K562 (cell line): ENCODE results near the gene USP4. TPM values are rescaled to one million over a fixed set of nuclear protein-coding genes. Genes with fewer than 3 reads are reported as not detected.

Source experiments
- CBFA2T2 ChIP-seq: fragments of 450-650 bp; conservative IDR thresholded peaks from 2 replicates; pipeline ENCODE4 v1.6.1; 2017; ENCODE audit warnings: mild to moderate bottlenecking
- CC2D1A ChIP-seq: fragments of 450-650 bp; IDR thresholded peaks from 2 replicates; pipeline ENCODE4 v1.6.1; 2017; ENCODE audit warnings: mild to moderate bottlenecking
- CCAR2 ChIP-seq: fragments of 200-400 bp; formaldehyde crosslinking; IDR thresholded peaks from 2 replicates; pipeline ENCODE4 v1.6.1; 2017; ENCODE audit warnings: mild to moderate bottlenecking, low read depth, low read length
- EWSR1 ChIP-seq: fragments of 450-650 bp; IDR thresholded peaks from 2 replicates; pipeline ENCODE4 v1.6.1; 2018; ENCODE audit warnings: borderline replicate concordance, mild to moderate bottlenecking, low read depth, moderate library complexity; ENCODE audit not compliant: partially characterized antibody
- HSF4 ChIP-seq: fragments of 250-450 bp; sonication (Bioruptor Pico); IDR thresholded peaks from 2 replicates; pipeline ENCODE4 v2.1.2; 2022; ENCODE audit warnings: mild to moderate bottlenecking, moderate library complexity, borderline replicate concordance
- NFATC3 ChIP-seq: fragments of 450-650 bp; IDR thresholded peaks from 2 replicates; pipeline ENCODE4 v1.6.1; 2017; ENCODE audit warnings: mild to moderate bottlenecking
- RAD51 ChIP-seq: fragments of 450-650 bp; IDR thresholded peaks from 2 replicates; pipeline ENCODE4 v1.7.1; 2016; ENCODE audit warnings: low read depth, mild to moderate bottlenecking, borderline replicate concordance
- SMARCA4 ChIP-seq: fragments of 450-650 bp; IDR thresholded peaks from 2 replicates; pipeline ENCODE4 v1.6.1; 2016
- SREBF1 ChIP-seq: fragments of 150-350 bp; IDR thresholded peaks from 2 replicates; pipeline ENCODE4 v1.6.1; 2014; ENCODE audit warnings: antibody characterized with exemption, low read depth, low read length, borderline replicate concordance
- TAF15 ChIP-seq: fragments of 200-400 bp; formaldehyde crosslinking; IDR thresholded peaks from 2 replicates; pipeline ENCODE4 v1.6.1; 2017; ENCODE audit warnings: mild to moderate bottlenecking, low read depth, low read length, moderate library complexity
- TEAD1 ChIP-seq, 2 experiments: fragments of 450-650 bp in 1 of 2; sonication (generic) in 1 of 2; formaldehyde crosslinking; IDR thresholded peaks; 2 replicates each; pipeline versions ENCODE4 v1.4.0 to v1.8.0; 2020 to 2022; ENCODE audit warnings: mild to moderate bottlenecking in 2 of 2, missing genetic modification reagents in 1 of 2
- ZBTB1 ChIP-seq: sonication (generic); formaldehyde crosslinking; IDR thresholded peaks from 2 replicates; pipeline ENCODE4 v1.8.1; 2023; ENCODE audit warnings: missing genetic modification reagents, low read depth, mild to moderate bottlenecking, borderline replicate concordance
- ZC3H8 ChIP-seq: fragments of 450-650 bp; IDR thresholded peaks from 2 replicates; pipeline ENCODE4 v1.6.1; 2017
- ZFP36 ChIP-seq: fragments of 150-350 bp; IDR thresholded peaks from 2 replicates; pipeline ENCODE4 v1.6.1; 2018; ENCODE audit warnings: low read length, low read depth; ENCODE audit not compliant: partially characterized antibody
- ZNF311 ChIP-seq: fragments of 250-450 bp; sonication (Bioruptor Pico); IDR thresholded peaks from 2 replicates; pipeline ENCODE4 v1.4.0; 2020; ENCODE audit warnings: mild to moderate bottlenecking, moderate library complexity
- polyA plus RNA-seq, 8 experiments: library from polyadenylated mRNA; depleted of rRNA in 4 of 8; stranded (reverse) in 5 of 8; unstranded in 3 of 8; fragments of >200 nt; fragmentation: Nextera tagmentation in 2 of 8; fragmentation: Illumina TruSeq in 1 of 8; extraction: Ambion mirVana in 2 of 8; extraction: Trizol in 1 of 8; gene quantifications; 2 replicates each; pipeline versions ENCODE4 v1.2.1 to v1.2.3, GENCODE V29; 2011 to 2014; ENCODE audit warnings: inconsistent platforms in 1 of 8, missing spikeins in 1 of 8
- total RNA-seq, 7 experiments: library from RNA; depleted of rRNA in 6 of 7; stranded (reverse); fragments of >200 nt in 6 of 7; fragmentation: Illumina TruSeq in 2 of 7; extraction: Trizol in 2 of 7; gene quantifications; 2 replicates each; pipeline versions ENCODE4 v1.2.1 to v1.2.3, GENCODE V29; 2011 to 2021; ENCODE audit warnings: low replicate concordance in 1 of 7
- TF ChIP-seq, protein P1 (sequence below), 2 experiments: fragments of 450-650 bp; IDR thresholded peaks; 2 replicates each; pipeline ENCODE4 v1.6.1; 2016; ENCODE audit warnings: mild to moderate bottlenecking in 2 of 2, borderline replicate concordance in 1 of 2, low read depth in 1 of 2, moderate library complexity in 1 of 2
- TF ChIP-seq, protein P2 (sequence below): fragments of 450-650 bp; IDR thresholded peaks from 2 replicates; pipeline ENCODE4 v1.6.1; 2016
- TF ChIP-seq, protein P3 (sequence below): fragments of 450-650 bp; IDR thresholded peaks from 2 replicates; pipeline ENCODE4 v1.6.1; 2016; ENCODE audit warnings: low read depth, mild to moderate bottlenecking, moderate library complexity

Gene USP4
- total and polyA plus RNA-seq, 9 of the 15 experiments (the other 6 are each of a cell fraction or from before 2014, with no cell fraction given), result 11.8 to 40.4 (median 22.9) TPM

DNA sequence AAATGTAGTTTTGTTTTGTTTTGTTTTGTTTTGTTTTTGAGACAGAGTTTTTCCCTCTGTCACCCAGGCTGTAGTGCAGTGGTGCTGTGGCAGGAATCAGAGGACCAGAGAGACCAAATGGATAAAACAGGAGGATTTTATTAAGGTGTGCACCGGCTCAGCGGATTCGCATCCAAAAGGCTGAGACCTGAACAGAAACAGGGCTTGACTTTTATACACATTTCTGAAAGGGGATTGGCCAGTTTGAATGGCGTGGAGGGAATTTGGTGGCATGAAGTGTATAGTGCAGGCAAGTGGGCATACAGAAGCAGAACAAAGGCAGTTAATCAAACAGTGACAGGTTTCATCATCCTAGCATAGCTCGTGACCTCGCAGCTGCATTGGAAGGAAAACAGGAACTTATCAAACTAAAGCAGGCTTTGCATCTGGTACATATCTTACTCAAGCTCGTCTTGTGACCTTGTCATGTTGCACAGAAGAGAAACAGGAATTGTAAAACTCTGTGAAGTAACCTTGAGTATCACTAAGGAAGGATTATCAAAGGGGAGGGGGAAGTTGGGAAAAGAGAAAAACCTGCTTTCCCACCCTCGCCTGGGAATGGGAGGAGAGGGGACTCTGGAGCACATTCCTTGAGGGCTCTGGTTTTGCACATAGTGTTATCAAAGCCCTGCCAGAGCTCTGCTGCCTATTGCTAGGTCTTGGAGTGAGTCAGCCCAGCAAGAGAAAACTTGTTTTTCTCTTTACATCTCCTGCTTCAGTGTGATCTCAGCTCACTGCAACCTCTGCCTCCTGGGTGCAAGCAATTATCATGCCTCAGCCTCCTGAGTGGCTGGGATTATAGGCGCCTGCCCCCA, 101.4 kb downstream of the USP4 start (continued):
- TF ChIP-seq, protein P1, sequence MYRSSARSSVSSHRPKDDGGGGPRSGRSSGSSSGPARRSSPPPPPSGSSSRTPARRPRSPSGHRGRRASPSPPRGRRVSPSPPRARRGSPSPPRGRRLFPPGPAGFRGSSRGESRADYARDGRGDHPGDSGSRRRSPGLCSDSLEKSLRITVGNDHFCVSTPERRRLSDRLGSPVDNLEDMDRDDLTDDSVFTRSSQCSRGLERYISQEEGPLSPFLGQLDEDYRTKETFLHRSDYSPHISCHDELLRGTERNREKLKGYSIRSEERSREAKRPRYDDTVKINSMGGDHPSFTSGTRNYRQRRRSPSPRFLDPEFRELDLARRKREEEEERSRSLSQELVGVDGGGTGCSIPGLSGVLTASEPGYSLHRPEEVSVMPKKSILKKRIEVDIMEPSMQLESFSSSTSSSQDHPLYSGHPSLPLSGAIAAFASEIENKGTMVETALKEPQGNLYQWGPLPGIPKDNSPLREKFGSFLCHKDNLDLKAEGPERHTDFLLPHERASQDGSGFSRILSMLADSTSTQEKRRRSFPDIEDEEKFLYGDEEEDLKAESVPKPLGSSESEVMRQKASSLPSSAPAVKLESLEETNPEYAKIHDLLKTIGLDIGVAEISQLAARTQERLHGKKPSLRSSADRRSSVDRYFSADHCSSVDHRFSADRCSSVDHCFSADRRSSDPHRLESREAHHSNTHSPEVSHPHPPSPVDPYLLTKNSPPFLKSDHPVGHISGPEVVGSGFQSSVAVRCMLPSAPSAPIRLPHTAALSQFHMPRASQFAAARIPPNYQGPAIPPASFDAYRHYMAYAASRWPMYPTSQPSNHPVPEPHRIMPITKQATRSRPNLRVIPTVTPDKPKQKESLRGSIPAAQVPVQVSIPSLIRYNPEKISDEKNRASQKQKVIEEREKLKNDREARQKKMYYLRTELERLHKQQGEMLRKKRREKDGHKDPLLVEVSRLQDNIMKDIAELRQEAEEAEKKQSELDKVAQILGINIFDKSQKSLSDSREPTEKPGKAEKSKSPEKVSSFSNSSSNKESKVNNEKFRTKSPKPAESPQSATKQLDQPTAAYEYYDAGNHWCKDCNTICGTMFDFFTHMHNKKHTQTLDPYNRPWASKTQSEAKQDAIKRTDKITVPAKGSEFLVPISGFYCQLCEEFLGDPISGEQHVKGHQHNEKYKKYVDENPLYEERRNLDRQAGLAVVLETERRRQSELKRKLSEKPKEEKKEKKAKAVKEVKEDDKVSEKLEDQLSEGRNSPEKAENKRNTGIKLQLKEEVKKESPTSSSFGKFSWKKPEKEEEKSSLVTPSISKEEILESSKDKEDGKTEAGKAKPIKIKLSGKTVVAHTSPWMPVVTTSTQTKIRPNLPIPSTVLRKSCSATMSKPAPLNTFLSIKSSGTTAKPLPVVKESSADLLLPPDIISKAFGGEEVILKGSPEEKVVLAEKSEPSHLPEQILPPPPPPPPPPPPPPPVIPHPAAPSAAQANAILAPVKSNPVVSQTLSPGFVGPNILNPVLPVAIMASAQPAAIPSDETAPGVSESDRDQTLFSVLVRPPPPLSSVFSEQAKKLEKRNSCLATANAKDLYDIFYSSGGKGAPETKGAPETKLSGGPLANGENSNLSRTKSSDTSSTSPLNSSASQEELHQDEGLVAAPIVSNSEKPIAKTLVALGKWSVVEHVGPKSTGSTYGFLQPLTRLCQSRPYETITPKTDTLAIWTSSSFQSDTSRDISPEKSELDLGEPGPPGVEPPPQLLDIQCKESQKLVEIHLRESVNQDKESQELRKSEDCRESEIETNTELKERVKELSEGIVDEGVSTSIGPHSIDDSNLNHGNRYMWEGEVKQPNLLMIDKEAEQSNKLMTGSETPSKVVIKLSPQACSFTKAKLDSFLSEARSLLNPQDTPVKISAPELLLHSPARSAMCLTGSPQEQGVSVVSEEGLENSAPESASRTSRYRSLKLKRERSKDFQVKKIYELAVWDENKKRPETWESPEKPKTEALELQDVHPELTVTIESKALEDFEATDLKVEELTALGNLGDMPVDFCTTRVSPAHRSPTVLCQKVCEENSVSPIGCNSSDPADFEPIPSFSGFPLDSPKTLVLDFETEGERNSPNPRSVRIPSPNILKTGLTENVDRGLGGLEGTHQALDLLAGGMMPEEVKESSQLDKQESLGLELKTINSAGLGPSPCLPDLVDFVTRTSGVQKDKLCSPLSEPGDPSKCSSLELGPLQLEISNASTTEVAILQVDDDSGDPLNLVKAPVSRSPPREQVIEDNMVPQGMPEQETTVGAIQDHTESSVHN (IDR thresholded peaks at IDR 0.05; ENCODE audit: borderline replicate concordance in 1 of 2, low read depth in 1 of 2), result peak in 1 of 2 experiments; percentile 99; a peak in 3 of 4 replicates
- TF ChIP-seq CCAR2 (no peak), NFATC3 (peak; percentile 61; the same call in 1 of the 2 replicates), TEAD1 (CRISPR knock-in tag; IDR thresholded peaks at IDR 0.05) (peak; percentile 89 to 90), SMARCA4 (peak; percentile 95), TAF15 (no peak), RAD51 (peak; percentile 62), CC2D1A (peak; percentile 84), ZBTB1 (CRISPR knock-in tag) (no peak), ZNF311 (peak; percentile 82), HSF4 (CRISPR knock-in tag) (peak; percentile 92), CBFA2T2 (peak; percentile 99), SREBF1 (no peak), ZC3H8 (no peak), EWSR1 (no peak), ZFP36 (no peak)
- TF ChIP-seq, protein P2, sequence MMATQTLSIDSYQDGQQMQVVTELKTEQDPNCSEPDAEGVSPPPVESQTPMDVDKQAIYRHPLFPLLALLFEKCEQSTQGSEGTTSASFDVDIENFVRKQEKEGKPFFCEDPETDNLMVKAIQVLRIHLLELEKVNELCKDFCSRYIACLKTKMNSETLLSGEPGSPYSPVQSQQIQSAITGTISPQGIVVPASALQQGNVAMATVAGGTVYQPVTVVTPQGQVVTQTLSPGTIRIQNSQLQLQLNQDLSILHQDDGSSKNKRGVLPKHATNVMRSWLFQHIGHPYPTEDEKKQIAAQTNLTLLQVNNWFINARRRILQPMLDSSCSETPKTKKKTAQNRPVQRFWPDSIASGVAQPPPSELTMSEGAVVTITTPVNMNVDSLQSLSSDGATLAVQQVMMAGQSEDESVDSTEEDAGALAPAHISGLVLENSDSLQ, result peak; percentile 97
- TF ChIP-seq, protein P3, sequence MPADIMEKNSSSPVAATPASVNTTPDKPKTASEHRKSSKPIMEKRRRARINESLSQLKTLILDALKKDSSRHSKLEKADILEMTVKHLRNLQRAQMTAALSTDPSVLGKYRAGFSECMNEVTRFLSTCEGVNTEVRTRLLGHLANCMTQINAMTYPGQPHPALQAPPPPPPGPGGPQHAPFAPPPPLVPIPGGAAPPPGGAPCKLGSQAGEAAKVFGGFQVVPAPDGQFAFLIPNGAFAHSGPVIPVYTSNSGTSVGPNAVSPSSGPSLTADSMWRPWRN, result peak; percentile 73
